Effector memory CD4-positive, alpha-beta T cell (primary cell): Measurements from ENCODE around the gene PPP4R3B.

ENCODE experiments used
- DNase-seq, 3 donors: peaks; one replicate each; pipeline ENCODE4 v3.0.0-alpha.2; 2020
- H3K27ac ChIP-seq: 2 replicates; pipeline ENCODE4 v1.7.0; 2013; ENCODE audit warnings: mild to moderate bottlenecking, low read length, moderate library complexity; ENCODE audit not compliant: insufficient read depth, poor library complexity, severe bottlenecking
- H3K27me3 ChIP-seq: replicated peaks from 2 replicates; pipeline ENCODE4 v1.7.0; 2013; ENCODE audit warnings: mild to moderate bottlenecking, low read length; ENCODE audit not compliant: insufficient read depth, control insufficient read depth, poor library complexity, severe bottlenecking
- H3K36me3 ChIP-seq: 2 replicates; pipeline ENCODE4 v1.7.0; 2013; ENCODE audit warnings: mild to moderate bottlenecking, low read length, moderate library complexity; ENCODE audit not compliant: control insufficient read depth, insufficient read depth
- H3K4me1 ChIP-seq: 2 replicates; pipeline ENCODE4 v1.7.0; 2013; ENCODE audit warnings: low read length, mild to moderate bottlenecking; ENCODE audit not compliant: control insufficient read depth, insufficient read depth, poor library complexity, severe bottlenecking
- H3K4me3 ChIP-seq: 2 replicates; pipeline ENCODE4 v1.7.0; 2013; ENCODE audit warnings: low read length, low read depth, mild to moderate bottlenecking; ENCODE audit not compliant: insufficient read depth, poor library complexity, severe bottlenecking
- H3K9me3 ChIP-seq: 2 replicates; pipeline ENCODE4 v1.7.0; 2013; ENCODE audit warnings: mild to moderate bottlenecking, low read length, moderate library complexity; ENCODE audit not compliant: control insufficient read depth
- total RNA-seq, 3 donors: gene quantifications; one replicate each; lab custom pipeline; 2026; lab: John Stamatoyannopoulos, UW

Gene PPP4R3B
- total RNA-seq = 142 to 154 (median 154) reads per million in 3 donors

GRCh38 chr2:55617175-55618024 is at the start of gene PPP4R3B:
Gene PPP4R3B (minus strand): TSS chr2:55617622. CDS start chr2:55617285, 337 bp downstream.
- Histone ChIP-seq H3K27ac (peak within 1 kb of the TSS; percentile 98), H3K36me3 (peaks cover 19% of the 10 kb centered on the region), H3K4me3 (peak within 1 kb of the TSS; percentile 96), H3K27me3 (no peaks in the 10 kb centered on the region), H3K9me3 (no peaks in the 10 kb centered on the region), H3K4me1 (peaks cover 23% of the 10 kb centered on the region)
- DNase-seq = peak; percentile 97 to 99 (median 99)

DNA sequence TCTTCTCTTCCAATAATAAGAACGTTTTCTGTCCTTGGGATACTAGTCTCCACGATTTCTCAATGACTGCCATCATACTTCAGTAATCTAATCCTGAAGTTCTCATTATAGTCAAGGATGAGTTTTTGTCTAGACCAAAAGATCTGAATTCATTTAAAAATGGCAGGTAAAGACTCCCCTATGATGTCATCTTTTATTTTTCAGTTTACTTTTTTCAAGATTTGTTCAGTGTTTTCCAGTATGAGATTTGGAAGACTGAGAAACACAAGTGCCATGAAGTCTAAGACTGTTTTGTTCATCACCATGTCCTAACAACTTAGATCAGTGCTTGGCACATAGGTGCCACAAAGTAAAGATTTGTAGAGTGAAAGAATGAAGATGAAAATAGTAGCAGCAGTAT is 35.8 kb upstream of the PPP4R3B start:
- Histone ChIP-seq H3K36me3 (peaks cover 13% of the 10 kb centered on the region), H3K4me3 (no peak overlapping the region), H3K9me3 (no peaks in the 10 kb centered on the region), H3K27me3 (no peaks in the 10 kb centered on the region), H3K4me1 (no peaks in the 10 kb centered on the region), H3K27ac (no peak overlapping the region)
- no peak for DNase-seq

- no peak for DNase-seq
- H3K36me3 ChIP-seq = peaks cover 10% of the 10 kb centered on the region
These were observed 31.8 kb upstream of the PPP4R3B start for GRCh38 chr2:55649211-55649610.

DNA sequence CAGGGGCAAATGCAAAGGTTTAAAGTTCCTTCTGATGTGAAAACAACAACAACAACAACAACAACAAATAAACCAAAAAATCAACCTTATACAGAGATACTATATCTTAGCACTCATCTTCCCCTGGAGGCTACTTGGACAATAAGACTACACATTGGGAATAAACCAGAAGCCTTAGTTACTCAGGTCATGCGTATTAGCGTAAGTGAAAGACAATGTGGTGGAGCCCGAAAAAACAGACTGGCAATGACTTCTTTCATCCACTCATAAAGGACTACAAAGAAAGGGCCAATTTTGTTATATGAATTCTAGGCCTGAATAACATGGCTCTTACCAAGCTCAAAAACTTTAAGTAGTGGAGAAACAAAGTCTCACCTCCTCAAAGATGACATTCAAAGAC is 19.4 kb upstream of the PPP4R3B start:
- H3K4me1 ChIP-seq = no peaks in the 10 kb centered on the region
- H3K4me3 ChIP-seq = no peak overlapping the region
- no peak for DNase-seq
- H3K36me3 ChIP-seq = peaks cover 16% of the 10 kb centered on the region
- H3K27ac ChIP-seq = no peak overlapping the region
- no peaks in the 10 kb centered on the region for H3K9me3 ChIP-seq
- no peaks in the 10 kb centered on the region for H3K27me3 ChIP-seq

More at GRCh38 chr2:55649211-55649610, 31.8 kb upstream of the PPP4R3B start:
- Histone ChIP-seq H3K27me3 (no peaks in the 10 kb centered on the region), H3K27ac (no peak overlapping the region), H3K9me3 (no peaks in the 10 kb centered on the region), H3K4me1 (no peaks in the 10 kb centered on the region), H3K4me3 (no peak overlapping the region)

DNA sequence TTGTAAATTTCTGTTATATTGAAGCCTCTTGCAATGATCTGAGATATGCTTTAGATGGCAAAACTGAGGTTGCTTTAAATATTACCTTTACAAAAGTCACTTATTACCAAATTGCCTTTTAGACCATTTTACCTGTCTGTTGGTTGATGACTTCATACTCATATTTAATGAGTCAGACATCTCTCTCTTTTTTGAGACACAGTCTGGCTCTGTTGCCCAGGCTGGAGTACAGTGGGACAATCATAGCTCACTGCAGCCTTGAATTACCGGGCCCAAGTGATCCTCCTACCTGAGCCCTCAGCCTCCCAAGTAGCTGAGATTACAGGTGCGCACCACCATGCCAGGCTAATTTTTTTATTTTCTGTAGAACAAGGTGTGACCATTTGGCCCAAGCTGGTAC is 11.5 kb upstream of the PPP4R3B start:
- DNase-seq = no peak
- H3K36me3 ChIP-seq = peaks cover 8% of the 10 kb centered on the region
- no peak overlapping the region for H3K4me3 ChIP-seq
- H3K9me3 ChIP-seq = no peaks in the 10 kb centered on the region
- no peaks in the 10 kb centered on the region for H3K4me1 ChIP-seq
- no peak overlapping the region for H3K27ac ChIP-seq
- H3K27me3 ChIP-seq = no peaks in the 10 kb centered on the region

DNA sequence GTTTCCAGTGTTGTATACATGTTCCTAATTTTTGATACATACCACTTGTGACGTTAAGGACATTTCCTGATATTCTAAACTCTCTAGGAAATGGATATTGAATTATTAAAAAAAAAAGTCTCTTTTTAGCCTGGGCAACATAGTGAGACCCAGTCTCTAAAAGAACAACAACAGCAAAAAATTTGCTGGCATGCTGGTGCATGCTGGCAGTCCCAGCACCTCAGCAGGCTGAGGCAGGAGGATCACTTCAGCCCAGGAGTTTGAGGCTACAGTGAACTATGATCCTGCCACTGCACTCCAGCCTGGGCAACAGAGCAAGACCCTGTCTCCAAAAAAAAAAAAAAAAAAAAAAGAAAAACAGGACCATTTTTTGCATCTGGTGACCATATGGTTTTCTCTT is 10.5 kb upstream of the PPP4R3B start:
- Histone ChIP-seq H3K27ac (no peak overlapping the region), H3K36me3 (peaks cover 8% of the 10 kb centered on the region), H3K4me3 (no peak overlapping the region), H3K27me3 (no peaks in the 10 kb centered on the region), H3K4me1 (peaks cover 5% of the 10 kb centered on the region), H3K9me3 (no peaks in the 10 kb centered on the region)
- DNase-seq = no peak

GRCh38 chr2:55621802-55622201 is 4.4 kb upstream of the PPP4R3B start:
- Histone ChIP-seq H3K36me3 (peaks cover 19% of the 10 kb centered on the region), H3K4me1 (peaks cover 20% of the 10 kb centered on the region), H3K9me3 (no peaks in the 10 kb centered on the region), H3K4me3 (no peak overlapping the region), H3K27ac (no peak overlapping the region), H3K27me3 (no peaks in the 10 kb centered on the region)
- DNase-seq = no peak

DNA sequence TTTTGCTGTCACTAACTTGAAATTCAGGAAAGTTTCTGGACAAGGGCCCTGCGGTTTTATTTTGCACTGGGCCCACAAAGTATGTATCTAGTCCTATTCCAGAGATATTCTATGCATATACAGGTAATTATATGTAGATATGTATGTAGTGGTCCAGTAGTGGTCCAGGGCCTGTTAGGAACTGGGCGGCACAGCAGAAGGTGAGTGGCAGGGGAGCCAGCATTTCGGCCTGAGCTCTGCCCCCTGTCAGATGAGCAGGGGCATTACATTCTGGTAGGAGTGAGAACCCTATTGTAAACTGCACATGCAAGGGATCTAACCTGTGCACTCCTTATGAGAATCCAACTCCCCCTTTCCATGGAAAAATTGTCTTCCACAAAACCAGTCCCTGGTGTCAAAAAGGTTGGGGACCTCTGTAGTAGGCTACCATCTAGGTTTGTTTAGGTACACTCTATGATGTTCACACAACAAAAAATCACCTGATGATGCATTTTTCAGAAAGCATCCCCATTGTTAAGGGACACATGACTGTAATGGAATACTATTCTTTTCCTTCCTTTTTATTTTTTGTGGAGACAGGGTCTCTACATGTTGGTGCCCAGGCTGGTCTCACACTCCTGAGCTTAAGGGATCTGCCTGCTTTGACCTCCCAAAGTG is 2.8 kb upstream of the PPP4R3B start:
- no peaks in the 10 kb centered on the region for H3K9me3 ChIP-seq
- H3K4me3 ChIP-seq = peak overlapping the region; percentile 13
- H3K4me1 ChIP-seq = peaks cover 28% of the 10 kb centered on the region
- no peak overlapping the region for H3K27ac ChIP-seq
- H3K27me3 ChIP-seq = no peaks in the 10 kb centered on the region
- DNase-seq = no peak
- H3K36me3 ChIP-seq = peaks cover 13% of the 10 kb centered on the region

DNA sequence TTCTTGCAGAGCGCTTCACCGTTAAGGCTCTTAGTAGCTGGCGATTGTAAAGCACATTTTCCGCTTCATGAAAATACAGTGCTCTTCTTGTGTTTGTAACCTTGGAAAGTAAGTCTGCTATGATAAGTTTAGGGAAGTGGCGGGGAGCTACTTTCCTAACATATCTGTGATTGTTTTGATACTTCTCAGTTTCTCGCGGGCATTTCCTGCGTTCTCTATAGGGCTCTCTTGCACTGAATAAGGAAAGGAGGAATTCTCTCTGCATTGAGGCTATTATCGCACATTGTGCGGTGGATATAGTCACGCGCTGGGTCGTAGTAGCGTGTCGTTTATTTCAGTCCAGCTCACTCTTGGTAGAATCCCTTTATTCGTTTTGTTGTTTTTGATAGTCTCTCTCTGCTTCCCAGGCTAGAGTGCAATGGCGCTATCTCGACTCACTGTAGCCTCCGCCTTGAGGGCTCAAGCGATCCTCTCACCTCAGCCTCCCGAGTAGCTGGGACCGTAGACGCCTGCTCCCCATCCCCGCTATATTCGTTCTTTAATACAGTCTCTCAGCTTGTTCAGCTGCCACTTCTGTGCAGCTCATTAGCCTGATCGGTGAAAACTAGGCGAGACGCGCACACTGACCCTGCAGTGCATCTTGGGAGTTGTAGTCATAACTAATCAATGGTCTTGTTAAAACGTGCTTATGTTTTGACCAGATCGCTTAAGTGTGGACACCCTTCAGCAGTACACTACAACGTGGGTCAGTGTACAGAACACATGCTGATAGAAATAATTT is 1.0 kb upstream of the PPP4R3B start:
- Histone ChIP-seq H3K4me1 (peaks cover 24% of the 10 kb centered on the region), H3K36me3 (peaks cover 19% of the 10 kb centered on the region), H3K9me3 (no peaks in the 10 kb centered on the region), H3K27me3 (no peaks in the 10 kb centered on the region), H3K27ac (peak overlapping the region; percentile 98), H3K4me3 (peak overlapping the region; percentile 84)
- DNase-seq = peak; percentile 16 to 47 (median 20)

- peak overlapping the region; percentile 84 for H3K4me3 ChIP-seq
- no peaks in the 10 kb centered on the region for H3K27me3 ChIP-seq
- H3K36me3 ChIP-seq = peaks cover 19% of the 10 kb centered on the region
- peaks cover 23% of the 10 kb centered on the region for H3K4me1 ChIP-seq
- DNase-seq = no peak
- peak overlapping the region; percentile 98 for H3K27ac ChIP-seq
- H3K9me3 ChIP-seq = no peaks in the 10 kb centered on the region
These were observed 528 bp upstream of the PPP4R3B start for GRCh38 chr2:55618025-55618274.
